Epidermal melanocyte (primary cell): ENCODE data around the gene P2RX4.
"Not testable (repeated sequence)": the region's sequence is repeated elsewhere in the genome, so short reads cannot be mapped to it uniquely, and the experiment has no call there.

Source experiments
- DNase-seq: peaks from one replicate; pipeline ENCODE4 v3.0.0; 2011; ENCODE audit warnings: low spot score; ENCODE audit not compliant: insufficient read length

Gene P2RX4

DNA sequence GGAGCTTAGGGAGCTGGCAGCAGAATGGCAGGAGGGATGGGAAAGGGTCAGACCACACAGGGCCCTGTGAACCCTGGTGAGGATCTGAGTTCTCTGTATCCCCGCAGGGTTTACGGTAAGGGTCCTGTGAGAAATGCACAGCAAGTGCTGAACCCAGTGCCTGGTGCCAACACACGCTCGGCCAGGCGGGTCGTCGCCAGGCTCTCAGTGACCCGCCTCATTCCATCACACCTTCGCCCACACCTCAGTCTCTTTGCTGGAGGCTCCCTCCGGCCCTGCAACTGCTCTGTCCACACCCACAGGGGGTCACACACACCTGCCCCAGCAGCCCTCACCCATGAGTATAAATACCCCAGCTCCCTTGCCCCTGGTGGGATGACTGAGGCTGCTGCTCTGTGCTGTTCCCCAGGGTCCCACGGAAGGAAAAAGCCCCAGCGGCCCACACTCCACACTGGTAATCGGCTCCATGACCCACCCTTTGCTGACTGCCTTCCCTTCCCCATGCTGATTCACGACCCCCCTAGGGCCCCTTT, 63.5 kb downstream of the P2RX4 start:
- no peak for DNase-seq

DNA sequence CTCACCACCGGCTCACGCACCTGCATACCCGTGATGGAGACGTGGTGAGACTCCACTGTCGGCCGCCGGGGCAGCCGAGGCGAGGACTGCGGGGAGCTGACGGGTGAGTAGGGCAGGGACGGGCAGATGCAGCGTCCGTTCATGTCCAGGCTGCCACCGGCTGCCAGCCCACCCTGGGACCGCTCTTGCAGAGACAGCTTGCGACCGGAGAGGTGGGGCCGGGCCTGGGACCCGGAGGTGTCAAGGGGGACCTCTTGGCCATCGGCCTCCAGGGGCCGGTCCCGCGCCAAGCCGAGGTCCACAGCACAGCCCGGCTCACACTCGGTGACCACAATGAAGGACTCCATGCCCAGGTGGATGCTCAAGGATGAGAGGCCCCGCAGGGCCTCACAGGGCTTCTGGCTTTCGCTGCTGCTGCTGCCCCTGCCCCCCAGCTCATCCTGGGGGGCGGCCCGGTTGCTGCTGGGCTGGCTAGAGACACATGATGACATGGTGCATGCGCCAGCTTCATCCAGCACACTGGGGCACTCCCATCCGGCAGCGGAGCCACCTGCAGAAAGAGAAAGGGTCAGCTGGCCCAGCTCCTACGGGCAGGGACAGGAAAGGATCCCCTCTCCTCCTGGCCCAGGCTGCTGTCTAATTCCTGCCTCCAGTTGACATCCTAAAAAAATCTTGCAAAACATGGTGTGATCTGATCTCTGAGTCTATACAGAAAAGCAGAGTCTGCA, 64.3 kb downstream of the P2RX4 start:
- DNase-seq: no peak

DNA sequence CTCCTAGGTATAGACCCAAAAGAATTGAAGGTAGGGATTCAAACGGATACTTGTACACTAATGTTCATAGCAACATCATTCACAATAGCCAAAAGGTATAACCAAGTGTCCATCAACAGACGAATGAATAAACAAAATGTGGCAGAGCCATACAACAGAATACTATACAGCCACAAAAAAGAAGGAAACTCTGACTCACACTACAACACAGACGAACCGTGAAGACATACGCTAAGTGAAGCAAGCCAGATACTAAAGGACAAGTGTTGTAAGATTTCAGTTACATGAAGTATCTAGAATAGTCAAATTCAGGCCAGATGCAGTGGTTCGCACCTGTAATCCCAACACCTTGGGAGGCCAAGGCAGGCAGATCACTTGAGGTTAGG, 67.4 kb downstream of the P2RX4 start:
- no peak for DNase-seq

DNA sequence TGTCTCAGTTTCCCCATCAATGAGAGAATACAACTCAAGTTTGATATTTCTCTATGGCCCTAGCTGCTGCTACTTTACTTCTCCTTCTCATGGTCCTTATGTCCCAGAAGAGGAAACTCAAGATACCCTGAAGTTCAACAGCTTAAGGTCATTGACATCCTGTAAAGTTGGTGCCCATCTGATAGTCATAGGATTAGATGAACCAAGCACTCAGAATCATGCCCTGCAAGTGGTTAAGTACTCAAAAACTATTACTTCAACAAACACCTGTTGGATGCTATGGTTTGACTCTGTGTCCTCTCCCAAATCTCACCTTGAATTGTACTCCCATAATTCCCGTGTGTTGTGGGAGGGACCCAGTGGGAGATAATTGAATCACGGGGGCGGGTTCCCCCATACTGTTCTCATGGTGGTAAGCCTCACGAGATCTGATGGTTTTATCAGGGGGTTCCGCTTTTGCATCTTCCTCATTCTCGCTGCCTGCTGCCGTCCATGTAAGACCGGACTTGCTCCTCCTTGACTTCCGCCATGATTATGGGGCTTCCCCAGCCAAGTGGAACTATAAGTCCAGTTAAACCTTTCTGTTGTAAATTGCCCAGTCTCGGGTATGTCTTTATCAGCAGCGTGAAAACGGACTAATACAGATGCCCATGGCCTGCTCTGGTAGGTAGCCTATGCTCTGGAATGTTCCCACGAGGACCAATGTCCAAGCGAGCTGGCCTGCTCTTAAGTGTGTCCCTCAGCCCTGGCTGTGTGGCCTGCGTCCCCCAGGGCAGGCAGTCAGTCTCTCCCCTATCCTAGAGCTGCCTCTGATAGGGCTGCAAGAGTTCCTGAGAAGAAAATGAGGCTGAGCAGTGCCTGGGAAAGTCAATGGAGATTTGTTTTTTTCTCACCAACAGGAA, 68.5 kb downstream of the P2RX4 start:
- no peak for DNase-seq

- no peak for DNase-seq
Observed at GRCh38 chr12:121279071-121279375, 69.1 kb downstream of the P2RX4 start.

DNA sequence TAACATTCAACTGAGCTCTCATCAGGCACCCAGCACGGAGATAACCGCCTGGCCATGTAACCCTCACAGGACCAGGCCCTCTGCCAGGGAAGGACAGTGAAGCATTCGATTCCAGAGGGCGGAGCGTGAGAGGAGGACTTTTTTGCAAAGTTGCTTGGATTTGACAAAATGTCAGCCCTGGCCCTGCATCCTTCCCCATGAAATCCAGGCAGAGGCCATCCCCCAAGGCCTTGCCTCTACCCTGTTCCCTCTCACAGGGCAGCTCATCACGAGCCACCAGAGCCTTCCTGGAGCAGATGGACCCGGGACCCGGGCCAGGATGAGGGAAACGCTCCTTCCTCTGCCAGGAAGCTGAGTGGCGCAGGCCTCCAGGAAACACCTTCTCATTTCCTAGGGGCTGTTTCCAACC, 69.6 kb downstream of the P2RX4 start:
- no peak for DNase-seq

- DNase-seq: not testable (repeated sequence)
Observed at GRCh38 chr12:121280531-121280930, 70.6 kb downstream of the P2RX4 start.

- not testable (repeated sequence) for DNase-seq
Observed at GRCh38 chr12:121281116-121281515, 71.2 kb downstream of the P2RX4 start.

DNA sequence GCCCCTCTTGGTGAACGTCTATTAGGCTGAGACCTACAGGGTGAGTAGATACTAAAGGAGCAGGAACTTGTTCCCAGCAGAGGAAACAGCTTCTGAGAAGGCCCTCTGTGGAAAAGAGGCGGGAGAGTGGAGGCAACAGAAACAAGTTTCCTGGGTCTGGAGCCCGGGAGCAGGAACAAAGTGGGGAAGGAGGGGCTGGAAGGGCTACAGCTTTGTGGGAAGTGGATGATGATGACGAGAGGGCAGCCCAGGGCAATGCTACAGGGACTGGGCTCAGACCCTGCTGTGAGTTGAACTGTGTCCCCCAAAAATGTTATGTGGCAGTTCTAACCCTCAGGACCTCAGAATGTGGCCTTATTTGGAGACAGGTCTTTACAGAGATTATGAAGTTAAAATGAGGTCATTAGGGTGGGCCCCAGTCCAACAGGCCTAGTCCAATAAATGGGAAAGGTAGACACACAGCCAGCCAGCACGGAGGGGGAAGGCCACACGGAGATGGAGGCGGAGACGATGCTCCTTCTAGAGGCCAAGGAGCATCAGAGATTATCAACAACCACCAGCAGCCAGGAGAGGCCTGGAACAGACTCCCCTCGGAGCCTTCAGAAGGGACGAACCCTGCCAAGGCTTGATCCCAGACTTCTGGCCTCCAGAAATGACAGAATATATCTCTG, 72.3 kb downstream of the P2RX4 start:
- DNase-seq: no peak

DNA sequence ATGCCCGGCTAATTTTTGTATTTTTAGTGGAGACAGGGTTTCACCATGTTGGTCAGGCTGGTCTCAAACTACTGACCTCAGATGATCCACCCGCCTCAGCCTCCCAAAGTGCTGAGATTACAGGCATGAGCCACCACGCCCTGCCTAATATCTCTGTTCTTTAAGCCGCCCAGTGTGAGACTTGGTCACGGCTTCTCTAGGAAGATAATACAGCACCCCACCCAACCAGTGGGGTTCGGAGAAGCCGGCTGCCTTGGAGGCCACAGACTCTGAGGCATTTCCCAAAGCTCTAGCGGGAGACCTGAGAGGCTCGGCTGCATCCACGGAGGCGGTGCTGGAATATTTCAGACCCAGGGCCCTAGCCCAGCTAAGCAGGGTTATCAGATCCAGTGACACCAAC, 73.0 kb downstream of the P2RX4 start:
- DNase-seq: not testable (repeated sequence)

GRCh38 chr12:121283388-121283787, 73.5 kb downstream of the P2RX4 start:
- DNase-seq: no peak
